ENCODE results near the gene VPS37B.

Gene VPS37B

DNA sequence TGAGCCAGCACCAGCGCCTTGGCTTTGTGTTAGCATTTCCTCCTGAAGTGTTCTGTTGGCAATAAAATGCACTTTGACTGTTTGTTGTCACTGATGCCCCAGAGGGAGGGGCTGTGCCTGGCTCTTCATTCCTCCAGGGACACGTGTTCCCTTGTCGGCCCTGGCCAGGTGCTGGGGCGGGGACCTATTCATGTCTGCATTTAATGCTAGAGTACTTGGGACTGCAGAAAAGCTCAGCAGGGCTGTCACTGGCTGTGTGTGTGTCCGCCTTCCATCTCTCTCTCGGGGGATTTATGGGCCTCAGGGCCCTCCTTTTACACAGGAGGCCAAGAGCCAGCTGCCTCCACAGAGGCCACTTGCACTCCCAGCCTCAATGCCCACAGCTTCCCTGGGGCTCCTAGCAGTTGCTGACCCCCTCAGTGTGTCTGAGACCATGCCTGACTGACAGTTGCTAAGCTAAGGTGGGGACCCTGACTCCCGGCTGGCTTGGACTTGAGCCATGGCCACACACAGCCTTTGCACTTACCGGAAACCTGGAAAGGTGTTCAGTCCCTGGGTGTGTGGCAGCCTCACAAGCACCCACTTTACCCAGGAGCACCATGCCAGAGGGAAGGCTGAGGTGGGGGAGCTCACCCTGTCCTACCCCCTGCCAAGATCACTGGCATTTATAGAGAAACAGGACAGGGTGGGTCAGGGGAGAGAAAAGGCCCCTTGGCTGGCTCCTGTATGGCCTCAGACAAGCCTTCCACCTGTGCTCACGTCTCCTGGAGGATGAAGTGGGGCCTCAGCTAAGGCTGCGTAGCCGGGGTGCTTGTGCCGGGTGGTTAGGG lies 32.8 kb downstream of the VPS37B start:
- intact Hi-C loops (cut with DNase I; ENCODE audit: low total_unique reads), result no loop called here
- TF ChIP-seq, protein P1, sequence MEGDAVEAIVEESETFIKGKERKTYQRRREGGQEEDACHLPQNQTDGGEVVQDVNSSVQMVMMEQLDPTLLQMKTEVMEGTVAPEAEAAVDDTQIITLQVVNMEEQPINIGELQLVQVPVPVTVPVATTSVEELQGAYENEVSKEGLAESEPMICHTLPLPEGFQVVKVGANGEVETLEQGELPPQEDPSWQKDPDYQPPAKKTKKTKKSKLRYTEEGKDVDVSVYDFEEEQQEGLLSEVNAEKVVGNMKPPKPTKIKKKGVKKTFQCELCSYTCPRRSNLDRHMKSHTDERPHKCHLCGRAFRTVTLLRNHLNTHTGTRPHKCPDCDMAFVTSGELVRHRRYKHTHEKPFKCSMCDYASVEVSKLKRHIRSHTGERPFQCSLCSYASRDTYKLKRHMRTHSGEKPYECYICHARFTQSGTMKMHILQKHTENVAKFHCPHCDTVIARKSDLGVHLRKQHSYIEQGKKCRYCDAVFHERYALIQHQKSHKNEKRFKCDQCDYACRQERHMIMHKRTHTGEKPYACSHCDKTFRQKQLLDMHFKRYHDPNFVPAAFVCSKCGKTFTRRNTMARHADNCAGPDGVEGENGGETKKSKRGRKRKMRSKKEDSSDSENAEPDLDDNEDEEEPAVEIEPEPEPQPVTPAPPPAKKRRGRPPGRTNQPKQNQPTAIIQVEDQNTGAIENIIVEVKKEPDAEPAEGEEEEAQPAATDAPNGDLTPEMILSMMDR (IDR thresholded peaks at IDR 0.05), result no peak
- no peaks in the 10 kb centered on the region for H3K9me3 ChIP-seq
- H3K4me1 ChIP-seq, result peaks cover 0 to 38% (median 4%) of the 10 kb centered on the region in 4 donors
- H3K4me3 ChIP-seq, result no peak overlapping the region
- no peaks in the 10 kb centered on the region for H3K27me3 ChIP-seq
- peaks cover 26 to 69% (median 38%) of the 10 kb centered on the region in 3 donors for H3K36me3 ChIP-seq
- DNase-seq, result peak in 1 of 2 donors; percentile 63
- no peak overlapping the region for H3K27ac ChIP-seq

DNA sequence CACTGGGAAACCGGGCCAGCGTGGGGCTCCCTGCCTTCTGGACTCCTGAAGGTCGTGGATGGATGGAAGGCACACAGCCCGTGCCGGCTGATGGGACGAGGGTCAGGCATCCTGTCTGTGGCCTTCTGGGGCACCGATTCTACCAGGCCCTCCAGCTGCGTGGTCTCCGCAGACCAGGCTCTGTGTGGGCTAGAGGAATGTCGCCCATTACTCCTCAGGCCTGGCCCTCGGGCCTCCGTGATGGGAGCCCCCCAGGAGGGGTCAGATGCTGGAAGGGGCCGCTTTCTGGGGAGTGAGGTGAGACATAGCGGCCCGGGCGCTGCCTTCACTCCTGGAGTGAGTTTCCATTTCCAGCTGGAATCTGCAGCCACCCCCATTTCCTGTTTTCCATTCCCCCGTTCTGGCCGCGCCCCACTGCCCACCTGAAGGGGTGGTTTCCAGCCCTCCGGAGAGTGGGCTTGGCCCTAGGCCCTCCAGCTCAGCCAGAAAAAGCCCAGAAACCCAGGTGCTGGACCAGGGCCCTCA lies 33.8 kb downstream of the VPS37B start:
- peak in 1 of 2 donors; percentile 44 for DNase-seq
- intact Hi-C loops (cut with DNase I; ENCODE audit: low total_unique reads), result no loop called here
- Histone ChIP-seq H3K4me1 (peaks cover 0 to 35% (median 4%) of the 10 kb centered on the region in 4 donors), H3K27me3 (no peaks in the 10 kb centered on the region), H3K27ac (peak overlapping the region; percentile 3 to 5), H3K4me3 (no peak overlapping the region), H3K36me3 (peaks cover 19 to 69% (median 34%) of the 10 kb centered on the region in 3 donors), H3K9me3 (no peaks in the 10 kb centered on the region)
- TF ChIP-seq, protein P1 (IDR thresholded peaks at IDR 0.05), result no peak

DNA sequence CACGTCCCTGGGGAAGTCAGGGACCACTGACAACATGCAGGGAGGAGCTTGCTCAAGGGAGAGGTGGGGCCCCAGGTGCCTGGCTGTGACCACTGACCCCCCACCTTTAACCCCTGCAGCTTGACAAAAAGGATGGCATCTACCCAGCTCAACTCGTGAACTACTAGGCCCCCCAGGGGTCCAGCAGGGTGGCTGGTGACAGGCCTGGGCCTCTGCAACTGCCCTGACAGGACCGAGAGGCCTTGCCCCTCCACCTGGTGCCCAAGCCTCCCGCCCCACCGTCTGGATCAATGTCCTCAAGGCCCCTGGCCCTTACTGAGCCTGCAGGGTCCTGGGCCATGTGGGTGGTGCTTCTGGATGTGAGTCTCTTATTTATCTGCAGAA lies 34.3 kb downstream of the VPS37B start:
- TF ChIP-seq, protein P1 (IDR thresholded peaks at IDR 0.05), result no peak
- peak overlapping the region in 1 of 2 donors; percentile 5 for H3K27ac ChIP-seq
- intact Hi-C loops (cut with DNase I; ENCODE audit: low total_unique reads), result no loop called here
- no peaks in the 10 kb centered on the region for H3K9me3 ChIP-seq
- no peak for DNase-seq
- H3K4me3 ChIP-seq, result no peak overlapping the region
- no peaks in the 10 kb centered on the region for H3K27me3 ChIP-seq
- H3K36me3 ChIP-seq, result peaks cover 13 to 69% (median 34%) of the 10 kb centered on the region in 3 donors
- peaks cover 0 to 35% (median 4%) of the 10 kb centered on the region in 4 donors for H3K4me1 ChIP-seq

GRCh38 chr12:122860854-122861586 lies 34.9 kb downstream of the VPS37B start:
- TF ChIP-seq, protein P1 (IDR thresholded peaks at IDR 0.05), result no peak
- peak in 1 of 2 donors; percentile 65 for DNase-seq
- H3K4me1 ChIP-seq, result peaks cover 0 to 35% (median 4%) of the 10 kb centered on the region in 4 donors

GRCh38 chr12:122860040-122860853 lies 35.7 kb downstream of the VPS37B start:
- Histone ChIP-seq H3K36me3 (peaks cover 5 to 71% (median 30%) of the 10 kb centered on the region in 3 donors), H3K27me3 (no peaks in the 10 kb centered on the region), H3K4me3 (no peak overlapping the region), H3K9me3 (no peaks in the 10 kb centered on the region), H3K27ac (no peak overlapping the region), H3K4me1 (peaks cover 0 to 29% (median 4%) of the 10 kb centered on the region in 4 donors)
- DNase-seq, result peak; percentile 81 to 89
- TF ChIP-seq, protein P1 (IDR thresholded peaks at IDR 0.05), result peak; percentile 93 to 96
- intact Hi-C loops (cut with DNase I; ENCODE audit: low total_unique reads), result loop anchor here (1.0 kb wide), 1 partner anchor 92 kb away; no protein-coding TSS in a partner anchor

More at GRCh38 chr12:122860854-122861586, 34.9 kb downstream of the VPS37B start:
- Histone ChIP-seq H3K27ac (peak overlapping the region in 1 of 2 donors; percentile 5), H3K36me3 (peaks cover 9 to 69% (median 34%) of the 10 kb centered on the region in 3 donors), H3K4me3 (no peak overlapping the region), H3K27me3 (no peaks in the 10 kb centered on the region), H3K9me3 (no peaks in the 10 kb centered on the region)
- intact Hi-C loops (cut with DNase I; ENCODE audit: low total_unique reads), result loop anchor here (1.0 kb wide), 1 partner anchor 91 kb away; no protein-coding TSS in a partner anchor
